ENCODE data around the gene SPDYE3. TPM values are rescaled to one million over a fixed set of nuclear protein-coding genes. Genes with fewer than 3 reads are reported as not detected.
"Not testable (repeated sequence)": the region's sequence is repeated elsewhere in the genome, so short reads cannot be mapped to it uniquely, and the experiment has no call there.

The SPDYE3 gene
- total and polyA plus RNA-seq, 2 of the 13 experiments (the other 11 are each of a cell fraction or from before 2014, with no cell fraction given), result not detected

- POLR2A ChIA-PET; H3K27me3 ChIP-seq (ENCODE audit: control insufficient read depth in 1 of 2, insufficient read depth in 2 of 2, low read length in 2 of 2); H2AFZ ChIP-seq (ENCODE audit: low read length); CTCF ChIA-PET (ENCODE audit: low intra/inter-chr PET ratio, low total read pairs); H3K9ac ChIP-seq (ENCODE audit: insufficient read depth, low read depth, low read length); intact Hi-C loops (cut with micrococcal nuclease; ENCODE audit: unreplicated experiment); ATAC-seq; H3K4me2 ChIP-seq (ENCODE audit: low read depth, low read length); H3K27ac ChIP-seq (ENCODE audit: extremely low read length, insufficient read depth, low read length); in situ Hi-C loops (cut with HindIII; ENCODE audit: extremely low pct_ligation_motif_present, low pct_unique_long_range_greater_than_20kb); H3K4me3 ChIP-seq (replicated peaks in 1 of 3; ENCODE audit: insufficient read depth in 1 of 3, low read depth in 2 of 3, low read length in 3 of 3); H3K9me3 ChIP-seq (ENCODE audit: low read length); DNase-seq (ENCODE audit: low spot score); FAIRE-seq; H4K20me1 ChIP-seq (ENCODE audit: insufficient read depth, low read length): not testable (repeated sequence)
- WGBS (ENCODE audit: low lambda C conversion rate), result 96% methylated on average over 15 of the region's 15 CpGs
- Histone ChIP-seq H3K36me3 (replicated peaks in 1 of 2; ENCODE audit: control insufficient read depth in 1 of 2, insufficient read depth in 2 of 2, low read length in 2 of 2) (peaks cover 4 to 21% of the 10 kb centered on the region in 2 experiments; a peak in 3 of 5 replicates), H3K4me1 (ENCODE audit: insufficient read depth, low read length) (peaks cover 11% of the 10 kb centered on the region), H3K79me2 (ENCODE audit: insufficient read depth, low read length) (peaks cover 12% of the 10 kb centered on the region)
- BruUV-seq (replicated peaks), result TSS peak; percentile 36
These were observed 30.7 kb downstream of the SPDYE3 start for GRCh38 chr7:100338083-100338696.

GRCh38 chr7:100341286-100341685 lies 33.8 kb downstream of the SPDYE3 start:
- CTCF ChIA-PET (ENCODE audit: low intra/inter-chr PET ratio, low total read pairs); H3K4me3 ChIP-seq (replicated peaks in 1 of 3; ENCODE audit: insufficient read depth in 1 of 3, low read depth in 2 of 3, low read length in 3 of 3); H3K9ac ChIP-seq (ENCODE audit: insufficient read depth, low read depth, low read length); FAIRE-seq; H3K4me2 ChIP-seq (ENCODE audit: low read depth, low read length); H2AFZ ChIP-seq (ENCODE audit: low read length); H3K27ac ChIP-seq (ENCODE audit: extremely low read length, insufficient read depth, low read length); H3K79me2 ChIP-seq (ENCODE audit: insufficient read depth, low read length); H3K27me3 ChIP-seq (ENCODE audit: control insufficient read depth in 1 of 2, insufficient read depth in 2 of 2, low read length in 2 of 2); BruUV-seq (replicated peaks); DNase-seq (ENCODE audit: low spot score); ATAC-seq; POLR2A ChIA-PET; in situ Hi-C loops (cut with HindIII; ENCODE audit: extremely low pct_ligation_motif_present, low pct_unique_long_range_greater_than_20kb); H3K9me3 ChIP-seq (ENCODE audit: low read length); H4K20me1 ChIP-seq (ENCODE audit: insufficient read depth, low read length): not testable (repeated sequence)
- Histone ChIP-seq H3K36me3 (replicated peaks in 1 of 2; ENCODE audit: control insufficient read depth in 1 of 2, insufficient read depth in 2 of 2, low read length in 2 of 2) (peaks cover 4 to 28% of the 10 kb centered on the region in 2 experiments; a peak in 3 of 5 replicates), H3K4me1 (ENCODE audit: insufficient read depth, low read length) (peaks cover 22% of the 10 kb centered on the region)
- WGBS (ENCODE audit: low lambda C conversion rate), result 91% methylated on average over 6 of the region's 6 CpGs
- intact Hi-C loops (cut with micrococcal nuclease; ENCODE audit: unreplicated experiment), result loop anchor here (10.0 kb wide), 1 partner anchor 96 kb away; no protein-coding TSS in a partner anchor

- H3K4me1 ChIP-seq (ENCODE audit: insufficient read depth, low read length), result peaks cover 16% of the 10 kb centered on the region
- intact Hi-C loops (cut with micrococcal nuclease; ENCODE audit: unreplicated experiment), result loop anchor here (10.0 kb wide), 1 partner anchor 98 kb away; no protein-coding TSS in a partner anchor
These were observed 35.3 kb downstream of the SPDYE3 start for GRCh38 chr7:100342765-100343164.

More at GRCh38 chr7:100342765-100343164, 35.3 kb downstream of the SPDYE3 start:
- DNase-seq (ENCODE audit: low spot score) (no peak), ATAC-seq (no peak), FAIRE-seq (no peak)
- Histone ChIP-seq H3K27ac (ENCODE audit: extremely low read length, insufficient read depth, low read length) (no peak overlapping the region), H3K36me3 (replicated peaks in 1 of 2; ENCODE audit: control insufficient read depth in 1 of 2, insufficient read depth in 2 of 2, low read length in 2 of 2) (peaks cover 17 to 40% of the 10 kb centered on the region in 2 experiments), H2AFZ (ENCODE audit: low read length) (no peak overlapping the region), H3K27me3 (ENCODE audit: control insufficient read depth in 1 of 2, insufficient read depth in 2 of 2, low read length in 2 of 2) (no peaks in the 10 kb centered on the region), H3K4me3 (replicated peaks in 1 of 3; ENCODE audit: insufficient read depth in 1 of 3, low read depth in 2 of 3, low read length in 3 of 3) (no peak overlapping the region), H3K9ac (ENCODE audit: insufficient read depth, low read depth, low read length) (no peak overlapping the region), H4K20me1 (ENCODE audit: insufficient read depth, low read length) (0 out of 2 replicates have a peak, but pooled peaks cover 10% of the 10 kb centered on the region), H3K9me3 (ENCODE audit: low read length) (no peaks in the 10 kb centered on the region), H3K4me2 (ENCODE audit: low read depth, low read length) (no peak overlapping the region), H3K79me2 (ENCODE audit: insufficient read depth, low read length) (peaks cover 5% of the 10 kb centered on the region)
- POLR2A ChIA-PET, result no interaction called here
- in situ Hi-C loops (cut with HindIII; ENCODE audit: extremely low pct_ligation_motif_present, low pct_unique_long_range_greater_than_20kb), result no loop called here
- CTCF ChIA-PET (ENCODE audit: low intra/inter-chr PET ratio, low total read pairs), result no interaction called here
- TF ChIP-seq CCAR2 (optimal IDR thresholded peaks at IDR 0.05; ENCODE audit: low read depth, low read length) (no peak), DPF2 (CRISPR knock-in tag; IDR thresholded peaks at IDR 0.05; ENCODE audit: borderline replicate concordance, low read depth) (no peak), DBP (CRISPR knock-in tag; IDR thresholded peaks at IDR 0.05; ENCODE audit: not compliant biosample characterization) (no peak), ZNF225 (CRISPR knock-in tag; IDR thresholded peaks at IDR 0.05) (no peak), ZNF703 (CRISPR knock-in tag; IDR thresholded peaks at IDR 0.05; ENCODE audit: borderline replicate concordance) (no peak), ATF7-NPFF (CRISPR knock-in tag; IDR thresholded peaks at IDR 0.05; ENCODE audit: low read depth) (no peak), ZNF274 (CRISPR knock-in tag; IDR thresholded peaks at IDR 0.05) (no peak), ZBTB8A (CRISPR knock-in tag; IDR thresholded peaks at IDR 0.05; ENCODE audit: borderline replicate concordance, low read depth) (no peak), JUN (CRISPR knock-in tag; IDR thresholded peaks at IDR 0.05) (no peak), ZSCAN21 (CRISPR knock-in tag; IDR thresholded peaks at IDR 0.05; ENCODE audit: borderline replicate concordance) (no peak), SMARCC2 (IDR thresholded peaks at IDR 0.05) (no peak)
- no TSS peak for BruUV-seq (replicated peaks)
- 98% methylated on average over 6 of the region's 6 CpGs for WGBS (ENCODE audit: low lambda C conversion rate)

Data from HepG2 (cell line).